ENCODE results near the gene AUTS2.

GRCh38 chr7:70694434-70694970 lies 1096.2 kb downstream of the AUTS2 start:
- TF ChIP-seq, protein P1, sequence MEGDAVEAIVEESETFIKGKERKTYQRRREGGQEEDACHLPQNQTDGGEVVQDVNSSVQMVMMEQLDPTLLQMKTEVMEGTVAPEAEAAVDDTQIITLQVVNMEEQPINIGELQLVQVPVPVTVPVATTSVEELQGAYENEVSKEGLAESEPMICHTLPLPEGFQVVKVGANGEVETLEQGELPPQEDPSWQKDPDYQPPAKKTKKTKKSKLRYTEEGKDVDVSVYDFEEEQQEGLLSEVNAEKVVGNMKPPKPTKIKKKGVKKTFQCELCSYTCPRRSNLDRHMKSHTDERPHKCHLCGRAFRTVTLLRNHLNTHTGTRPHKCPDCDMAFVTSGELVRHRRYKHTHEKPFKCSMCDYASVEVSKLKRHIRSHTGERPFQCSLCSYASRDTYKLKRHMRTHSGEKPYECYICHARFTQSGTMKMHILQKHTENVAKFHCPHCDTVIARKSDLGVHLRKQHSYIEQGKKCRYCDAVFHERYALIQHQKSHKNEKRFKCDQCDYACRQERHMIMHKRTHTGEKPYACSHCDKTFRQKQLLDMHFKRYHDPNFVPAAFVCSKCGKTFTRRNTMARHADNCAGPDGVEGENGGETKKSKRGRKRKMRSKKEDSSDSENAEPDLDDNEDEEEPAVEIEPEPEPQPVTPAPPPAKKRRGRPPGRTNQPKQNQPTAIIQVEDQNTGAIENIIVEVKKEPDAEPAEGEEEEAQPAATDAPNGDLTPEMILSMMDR (conservative IDR thresholded peaks at IDR 0.05 in 1 of 2, IDR thresholded peaks at IDR 0.05 in 1 of 2; ENCODE audit: low read depth in 1 of 2, low read length in 2 of 2): no peak
- no peak for TF ChIP-seq EZH2 (IDR thresholded peaks at IDR 0.05; ENCODE audit: low read length, missing control alignments)
